IPS-18a (cell line): ENCODE measurements around the gene BNIP2.
"Not testable (repeated sequence)": the region's sequence is repeated elsewhere in the genome, so short reads cannot be mapped to it uniquely, and the experiment has no call there.

Experiments
- H3K27ac ChIP-seq: one replicate; pipeline ENCODE4 v1.5.1; 2013; ENCODE audit warnings: low read length
- H3K27me3 ChIP-seq: one replicate; pipeline ENCODE4 v1.6.1; 2013; ENCODE audit warnings: mild to moderate bottlenecking, low read length; ENCODE audit not compliant: control insufficient read depth, insufficient read depth
- H3K36me3 ChIP-seq: one replicate; pipeline ENCODE4 v1.6.1; 2013; ENCODE audit warnings: low read depth, low read length; ENCODE audit not compliant: control insufficient read depth
- H3K4me1 ChIP-seq: one replicate; pipeline ENCODE4 v1.6.1; 2013; ENCODE audit warnings: low read depth, low read length; ENCODE audit not compliant: control insufficient read depth
- H3K4me3 ChIP-seq: one replicate; pipeline ENCODE4 v1.5.1; 2013; ENCODE audit warnings: low read length
- H3K9ac ChIP-seq: one replicate; pipeline ENCODE4 v1.6.1; 2013; ENCODE audit warnings: mild to moderate bottlenecking, low read length, moderate library complexity
- H3K9me3 ChIP-seq: one replicate; pipeline ENCODE4 v1.6.1; 2013; ENCODE audit warnings: low read depth, low read length; ENCODE audit not compliant: control insufficient read depth

The BNIP2 gene

DNA sequence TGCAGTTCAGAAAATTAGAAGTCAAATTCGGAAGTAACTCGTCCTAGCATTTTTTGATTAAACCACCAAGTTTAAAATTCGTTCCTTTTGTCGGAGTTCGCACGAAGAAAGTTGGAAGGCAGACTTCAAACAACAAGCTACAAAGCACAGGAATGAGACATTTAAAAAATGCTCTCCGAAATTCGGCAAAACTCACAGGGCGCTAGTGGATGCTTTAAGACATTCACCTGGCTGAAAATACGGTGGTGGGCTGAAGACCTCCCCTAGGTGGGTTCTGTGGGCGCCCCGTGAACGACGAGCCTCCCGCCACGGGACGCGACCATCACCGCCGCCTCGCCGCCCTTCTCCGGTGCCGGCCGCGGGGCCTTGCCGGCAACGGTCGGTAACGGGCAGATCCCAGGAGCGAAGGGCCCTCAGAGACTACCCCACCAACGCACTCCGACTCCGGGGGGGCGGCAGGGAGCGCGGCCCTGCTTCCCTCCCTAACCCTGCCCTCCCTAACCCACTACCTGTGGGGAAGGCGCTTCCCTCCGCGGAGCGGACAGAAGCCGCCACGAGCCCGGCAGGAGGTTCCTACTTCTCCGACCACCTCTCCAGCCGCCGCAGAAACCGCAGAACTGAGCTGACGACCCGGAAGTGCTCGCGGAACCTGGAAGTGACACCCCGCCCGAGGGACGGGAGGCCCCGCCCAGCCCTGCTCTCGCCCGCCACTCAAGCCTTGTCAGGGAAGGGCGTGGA lies 32.1 kb downstream of the BNIP2 start, which contains the start of gene GTF2A2:
Gene GTF2A2, minus strand, starts transcription at position 619 of the 738 bp plus-strand sequence. CDS start 5,238 bp downstream, outside the sequence.
- peaks cover 7% of the 10 kb centered on the region for H3K4me1 ChIP-seq
- H3K27me3 ChIP-seq = no peaks in the 10 kb centered on the region
- peak within 1 kb of the TSS; percentile 92 for H3K4me3 ChIP-seq
- H3K27ac ChIP-seq = peak within 1 kb of the TSS; percentile 46
- peaks cover 34% of the 10 kb centered on the region for H3K36me3 ChIP-seq
- H3K9me3 ChIP-seq = no peaks in the 10 kb centered on the region
- peak within 1 kb of the TSS; percentile 90 for H3K9ac ChIP-seq

DNA sequence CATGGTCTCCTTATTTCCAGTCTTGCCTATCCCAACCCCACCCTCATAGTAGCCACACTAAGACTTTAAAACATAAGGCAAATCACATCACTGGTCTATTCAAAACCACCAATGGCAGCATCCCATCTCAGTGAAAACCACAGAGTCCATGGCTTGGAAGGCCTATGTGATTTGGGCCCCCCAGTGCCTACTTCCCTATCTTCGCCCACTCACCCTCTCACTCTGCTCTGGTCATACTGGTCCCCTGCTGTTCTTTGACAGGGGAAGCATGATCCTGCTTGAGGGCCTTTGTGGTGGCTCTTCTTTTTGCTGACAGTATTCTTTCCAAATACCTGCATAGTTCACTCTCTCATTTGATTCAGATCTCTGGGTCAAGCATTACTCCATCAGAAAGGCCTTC lies 35.1 kb downstream of the BNIP2 start:
- Histone ChIP-seq H3K9ac (no peak overlapping the region), H3K4me3 (no peak overlapping the region), H3K27ac (no peak overlapping the region), H3K9me3 (no peaks in the 10 kb centered on the region), H3K4me1 (peaks cover 7% of the 10 kb centered on the region), H3K36me3 (peaks cover 37% of the 10 kb centered on the region), H3K27me3 (no peaks in the 10 kb centered on the region)

- Histone ChIP-seq H3K4me1 (no peaks in the 10 kb centered on the region), H3K36me3 (peaks cover 46% of the 10 kb centered on the region), H3K27ac (no peak overlapping the region), H3K27me3 (no peaks in the 10 kb centered on the region), H3K9ac (no peak overlapping the region), H3K9me3 (no peaks in the 10 kb centered on the region), H3K4me3 (no peak overlapping the region)
Measured at GRCh38 chr15:59649603-59650002, 39.5 kb downstream of the BNIP2 start.

DNA sequence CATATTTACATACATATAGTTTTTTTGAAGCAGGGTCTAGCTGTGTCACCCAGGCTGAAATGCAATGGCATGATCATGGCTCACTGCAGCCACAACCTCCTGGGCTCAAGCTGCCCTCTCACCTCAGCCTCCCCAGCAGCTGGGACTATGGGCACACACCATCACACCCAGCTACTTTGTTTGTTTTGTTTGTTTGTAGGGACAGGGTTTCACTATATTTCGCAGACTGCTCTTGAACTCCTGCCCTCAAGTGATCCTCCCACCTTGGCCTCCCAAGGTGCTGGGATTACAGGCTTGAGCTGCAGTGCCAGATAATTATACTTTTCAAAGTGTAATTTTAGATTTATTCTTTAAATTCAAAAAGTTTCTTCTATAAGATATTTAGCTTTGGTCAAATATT lies 42.0 kb downstream of the BNIP2 start:
- Histone ChIP-seq H3K27me3 (no peaks in the 10 kb centered on the region), H3K36me3 (peaks cover 33% of the 10 kb centered on the region)

GRCh38 chr15:59646277-59646676 lies 42.8 kb downstream of the BNIP2 start:
- H3K27me3 ChIP-seq = no peaks in the 10 kb centered on the region
- no peak overlapping the region for H3K9ac ChIP-seq
- no peak overlapping the region for H3K27ac ChIP-seq
- no peaks in the 10 kb centered on the region for H3K9me3 ChIP-seq
- peaks cover 25% of the 10 kb centered on the region for H3K36me3 ChIP-seq
- H3K4me3 ChIP-seq = no peak overlapping the region
- no peaks in the 10 kb centered on the region for H3K4me1 ChIP-seq

More for the DNA sequence above, 42.0 kb downstream of the BNIP2 start:
- Histone ChIP-seq H3K27ac (no peak overlapping the region), H3K9ac (no peak overlapping the region), H3K4me3 (no peak overlapping the region), H3K4me1 (no peaks in the 10 kb centered on the region), H3K9me3 (no peaks in the 10 kb centered on the region)

GRCh38 chr15:59645812-59646211 lies 43.3 kb downstream of the BNIP2 start:
- peaks cover 26% of the 10 kb centered on the region for H3K36me3 ChIP-seq
- not testable (repeated sequence) for H3K9me3 ChIP-seq, H3K27me3 ChIP-seq, H3K4me3 ChIP-seq, H3K4me1 ChIP-seq, H3K9ac ChIP-seq, H3K27ac ChIP-seq

DNA sequence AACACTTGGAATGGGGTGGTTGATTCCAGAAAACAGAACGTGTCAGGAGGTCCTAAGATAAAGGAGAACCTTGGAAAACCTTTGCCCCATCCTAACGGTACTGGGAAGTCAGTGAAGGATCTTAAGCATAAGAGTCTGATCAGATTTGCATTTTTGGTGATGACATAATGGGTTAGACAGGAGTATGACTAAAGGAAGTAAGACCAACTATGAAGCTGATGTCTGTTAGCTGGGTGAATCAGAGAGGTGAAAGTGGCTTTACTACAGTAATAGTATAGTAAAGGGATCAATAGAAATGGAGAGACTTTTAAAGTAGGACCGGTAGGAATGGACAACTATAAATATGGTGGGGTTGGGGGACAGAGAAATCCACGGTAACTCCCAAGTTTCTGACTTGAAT lies 44.4 kb downstream of the BNIP2 start:
- Histone ChIP-seq H3K27me3 (no peaks in the 10 kb centered on the region), H3K4me3 (no peak overlapping the region), H3K36me3 (peaks cover 18% of the 10 kb centered on the region), H3K9me3 (no peaks in the 10 kb centered on the region), H3K4me1 (no peaks in the 10 kb centered on the region), H3K27ac (no peak overlapping the region), H3K9ac (no peak overlapping the region)

- no peaks in the 10 kb centered on the region for H3K4me1 ChIP-seq
- H3K9ac ChIP-seq = no peak overlapping the region
- no peaks in the 10 kb centered on the region for H3K9me3 ChIP-seq
- no peak overlapping the region for H3K27ac ChIP-seq
- no peak overlapping the region for H3K4me3 ChIP-seq
- H3K36me3 ChIP-seq = peaks cover 27% of the 10 kb centered on the region
- H3K27me3 ChIP-seq = no peaks in the 10 kb centered on the region
Measured at GRCh38 chr15:59642351-59642750, 46.8 kb downstream of the BNIP2 start.

DNA sequence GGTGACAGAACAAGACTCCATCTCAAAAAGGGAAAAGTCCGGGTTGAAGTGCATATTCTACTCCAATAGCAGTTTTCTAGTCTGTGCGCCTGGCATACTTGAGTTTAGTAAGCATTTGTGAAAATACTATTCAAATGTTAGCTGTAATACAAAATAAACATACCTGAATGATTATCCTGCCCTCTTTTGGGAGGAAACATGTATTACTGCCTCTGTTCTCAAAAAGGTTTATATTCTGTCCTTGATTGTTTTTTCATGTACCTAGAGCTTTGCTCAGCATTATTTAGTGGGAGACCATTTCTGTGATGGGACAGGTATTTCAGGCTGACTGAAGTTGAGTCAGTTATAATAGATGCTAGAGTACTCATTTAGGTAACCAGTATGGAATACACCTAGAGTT lies 51.6 kb downstream of the BNIP2 start:
- H3K4me3 ChIP-seq, H3K27ac ChIP-seq, H3K4me1 ChIP-seq, H3K9ac ChIP-seq, H3K9me3 ChIP-seq, H3K27me3 ChIP-seq: not testable (repeated sequence)
- peaks cover 19% of the 10 kb centered on the region for H3K36me3 ChIP-seq

GRCh38 chr15:59636184-59636583 lies 52.9 kb downstream of the BNIP2 start:
- Histone ChIP-seq H3K9ac (no peak overlapping the region), H3K36me3 (peaks cover 18% of the 10 kb centered on the region), H3K4me1 (no peaks in the 10 kb centered on the region), H3K9me3 (no peaks in the 10 kb centered on the region), H3K4me3 (no peak overlapping the region), H3K27me3 (no peaks in the 10 kb centered on the region), H3K27ac (no peak overlapping the region)

- no peak overlapping the region for H3K27ac ChIP-seq
- H3K4me1 ChIP-seq = no peaks in the 10 kb centered on the region
- H3K9me3 ChIP-seq = no peaks in the 10 kb centered on the region
- H3K9ac ChIP-seq = no peak overlapping the region
- peaks cover 2% of the 10 kb centered on the region for H3K36me3 ChIP-seq
- H3K4me3 ChIP-seq = no peak overlapping the region
- H3K27me3 ChIP-seq = no peaks in the 10 kb centered on the region
Measured at GRCh38 chr15:59632714-59633113, 56.4 kb downstream of the BNIP2 start.

DNA sequence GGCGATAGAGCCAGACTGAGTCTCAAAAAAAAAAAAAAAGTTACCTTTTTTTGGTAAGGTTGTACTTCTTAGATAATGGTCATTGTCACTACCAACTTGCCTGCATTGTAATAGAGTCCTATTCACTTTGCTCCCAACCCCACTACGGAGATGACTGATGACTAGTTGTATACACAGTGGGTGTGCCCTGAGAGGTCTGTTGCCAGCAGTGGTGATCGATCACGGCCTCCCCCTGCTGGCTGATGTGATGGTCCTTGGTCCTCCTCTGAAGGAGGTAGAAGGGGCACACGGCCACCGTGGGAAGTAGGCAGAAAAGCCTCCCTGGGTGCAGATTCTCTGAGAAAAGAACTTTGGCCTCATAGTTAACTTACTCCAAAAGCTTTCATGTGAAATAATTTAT lies 66.8 kb downstream of the BNIP2 start:
- H3K36me3 ChIP-seq = no peaks in the 10 kb centered on the region
- H3K27me3 ChIP-seq = no peaks in the 10 kb centered on the region
- no peak overlapping the region for H3K4me3 ChIP-seq
- no peak overlapping the region for H3K27ac ChIP-seq
- H3K9ac ChIP-seq = no peak overlapping the region
- H3K9me3 ChIP-seq = no peaks in the 10 kb centered on the region
- no peaks in the 10 kb centered on the region for H3K4me1 ChIP-seq
